ENCODE measurements around the gene GOLGA8B.
"Not testable (repeated sequence)": the region's sequence is repeated elsewhere in the genome, so short reads cannot be mapped to it uniquely, and the experiment has no call there.

DNA sequence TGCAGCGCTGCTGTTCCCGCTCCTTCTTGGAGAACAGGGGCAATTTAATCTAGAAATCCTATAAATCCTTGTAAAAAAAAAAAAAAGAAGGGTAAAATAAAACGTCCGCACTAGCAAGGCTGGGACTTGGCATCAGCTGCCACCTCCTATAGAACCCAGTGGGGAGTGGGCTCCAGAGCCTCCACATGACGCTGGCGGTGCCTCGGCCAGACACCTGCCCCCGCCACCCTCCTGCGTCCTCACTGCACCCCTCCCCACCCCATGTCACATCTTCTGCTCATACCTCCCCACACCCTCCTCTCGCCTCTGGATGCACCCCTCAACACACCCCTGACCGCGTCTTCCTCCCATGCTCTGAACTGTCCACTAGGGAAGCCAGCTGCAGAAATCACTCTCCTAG is 8.4 kb downstream of the GOLGA8B start:
- TF ChIP-seq POLR2A (IDR thresholded peaks at IDR 0.05) = not testable (repeated sequence)
- TF ChIP-seq, protein P1, sequence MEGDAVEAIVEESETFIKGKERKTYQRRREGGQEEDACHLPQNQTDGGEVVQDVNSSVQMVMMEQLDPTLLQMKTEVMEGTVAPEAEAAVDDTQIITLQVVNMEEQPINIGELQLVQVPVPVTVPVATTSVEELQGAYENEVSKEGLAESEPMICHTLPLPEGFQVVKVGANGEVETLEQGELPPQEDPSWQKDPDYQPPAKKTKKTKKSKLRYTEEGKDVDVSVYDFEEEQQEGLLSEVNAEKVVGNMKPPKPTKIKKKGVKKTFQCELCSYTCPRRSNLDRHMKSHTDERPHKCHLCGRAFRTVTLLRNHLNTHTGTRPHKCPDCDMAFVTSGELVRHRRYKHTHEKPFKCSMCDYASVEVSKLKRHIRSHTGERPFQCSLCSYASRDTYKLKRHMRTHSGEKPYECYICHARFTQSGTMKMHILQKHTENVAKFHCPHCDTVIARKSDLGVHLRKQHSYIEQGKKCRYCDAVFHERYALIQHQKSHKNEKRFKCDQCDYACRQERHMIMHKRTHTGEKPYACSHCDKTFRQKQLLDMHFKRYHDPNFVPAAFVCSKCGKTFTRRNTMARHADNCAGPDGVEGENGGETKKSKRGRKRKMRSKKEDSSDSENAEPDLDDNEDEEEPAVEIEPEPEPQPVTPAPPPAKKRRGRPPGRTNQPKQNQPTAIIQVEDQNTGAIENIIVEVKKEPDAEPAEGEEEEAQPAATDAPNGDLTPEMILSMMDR (IDR thresholded peaks at IDR 0.05) = not testable (repeated sequence)
